Activated naive CD4-positive, alpha-beta T cell treated with anti-CD3 and anti-CD28 coated beads, Interleukin-2, amount 10 ng/mL, durations not matched to agents 7 days and 5 days (primary cell): Measurements from ENCODE around the gene VWA5A.

Source experiments
- CTCF ChIA-PET: fragments of 350-600 bp; sonication (Branson Sonifier 250); formaldehyde crosslinking; loops from one replicate; lab custom pipeline; 2021; ENCODE audit warnings: antibody characterized with exemption; lab: Charles Lee
- DNase-seq: peaks from one replicate; pipeline ENCODE4 v3.0.0-alpha.2; 2020
- H3K27ac Mint-ChIP-seq: one replicate; pipeline ENCODE4 v1.8.0; 2021; ENCODE audit warnings: mild to moderate bottlenecking, moderate library complexity, mixed read lengths
- H3K27me3 Mint-ChIP-seq: one replicate; pipeline ENCODE4 v1.8.0; 2021; ENCODE audit warnings: mild to moderate bottlenecking, mixed read lengths
- H3K36me3 Mint-ChIP-seq: one replicate; pipeline ENCODE4 v1.8.0; 2021; ENCODE audit warnings: mixed read lengths
- H3K4me1 Mint-ChIP-seq: one replicate; pipeline ENCODE4 v1.8.0; 2021; ENCODE audit warnings: mixed read lengths
- H3K4me3 Mint-ChIP-seq: one replicate; pipeline ENCODE4 v1.8.0; 2021; ENCODE audit warnings: mild to moderate bottlenecking, moderate library complexity, mixed read lengths
- H3K9me3 Mint-ChIP-seq: one replicate; pipeline ENCODE4 v1.8.0; 2021; ENCODE audit warnings: mixed read lengths

The VWA5A gene, protein sequence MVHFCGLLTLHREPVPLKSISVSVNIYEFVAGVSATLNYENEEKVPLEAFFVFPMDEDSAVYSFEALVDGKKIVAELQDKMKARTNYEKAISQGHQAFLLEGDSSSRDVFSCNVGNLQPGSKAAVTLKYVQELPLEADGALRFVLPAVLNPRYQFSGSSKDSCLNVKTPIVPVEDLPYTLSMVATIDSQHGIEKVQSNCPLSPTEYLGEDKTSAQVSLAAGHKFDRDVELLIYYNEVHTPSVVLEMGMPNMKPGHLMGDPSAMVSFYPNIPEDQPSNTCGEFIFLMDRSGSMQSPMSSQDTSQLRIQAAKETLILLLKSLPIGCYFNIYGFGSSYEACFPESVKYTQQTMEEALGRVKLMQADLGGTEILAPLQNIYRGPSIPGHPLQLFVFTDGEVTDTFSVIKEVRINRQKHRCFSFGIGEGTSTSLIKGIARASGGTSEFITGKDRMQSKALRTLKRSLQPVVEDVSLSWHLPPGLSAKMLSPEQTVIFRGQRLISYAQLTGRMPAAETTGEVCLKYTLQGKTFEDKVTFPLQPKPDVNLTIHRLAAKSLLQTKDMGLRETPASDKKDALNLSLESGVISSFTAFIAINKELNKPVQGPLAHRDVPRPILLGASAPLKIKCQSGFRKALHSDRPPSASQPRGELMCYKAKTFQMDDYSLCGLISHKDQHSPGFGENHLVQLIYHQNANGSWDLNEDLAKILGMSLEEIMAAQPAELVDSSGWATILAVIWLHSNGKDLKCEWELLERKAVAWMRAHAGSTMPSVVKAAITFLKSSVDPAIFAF

DNA sequence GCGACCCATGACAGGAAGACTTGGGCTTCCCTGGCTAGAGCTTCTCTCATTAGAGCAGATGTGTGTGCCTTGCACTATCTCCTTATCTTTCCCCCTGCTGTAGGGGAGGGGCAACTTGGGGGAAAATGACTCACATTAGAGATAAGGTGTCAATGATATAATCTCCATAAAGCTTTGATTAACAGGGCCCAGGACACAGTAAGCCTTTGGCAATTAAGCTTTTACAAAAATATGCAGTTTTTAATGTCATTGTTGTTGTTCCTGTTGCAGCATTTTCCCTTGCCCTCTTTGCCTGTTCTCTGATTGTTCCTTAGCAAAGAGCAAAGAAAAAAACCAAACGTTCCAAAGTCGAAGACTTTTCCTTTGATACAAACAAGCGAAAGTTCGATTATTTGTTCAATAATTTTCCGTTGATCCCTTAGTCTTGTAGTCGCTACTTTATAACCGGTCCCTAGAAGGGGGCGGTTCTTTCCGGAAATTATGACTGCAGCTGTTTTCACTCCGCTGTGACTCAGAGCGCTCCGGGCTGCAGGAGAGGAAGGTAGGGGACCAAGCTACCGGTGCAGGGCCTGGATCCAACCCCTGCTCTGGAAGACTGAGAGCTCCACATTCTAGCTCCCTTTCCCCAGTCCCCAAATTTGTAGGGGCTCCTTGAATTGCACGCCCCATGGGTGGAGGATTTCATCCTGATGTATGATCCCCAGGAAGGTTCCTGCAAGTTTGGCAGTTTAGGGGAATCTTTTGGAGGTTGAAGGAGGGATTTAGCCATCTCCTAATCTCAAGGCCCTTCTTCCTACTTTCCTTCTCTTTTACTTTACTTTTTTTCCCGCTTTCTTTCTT is at the start of gene VWA5A:
VWA5A (plus strand) TSS at position 509 of the 840 bp plus-strand sequence. CDS start 2,062 bp downstream, outside the sequence.
- H3K4me3 Mint-ChIP-seq: peak within 1 kb of the TSS; percentile 84
- no peaks in the 10 kb centered on the region for H3K9me3 Mint-ChIP-seq
- H3K27me3 Mint-ChIP-seq: no peaks in the 10 kb centered on the region
- H3K27ac Mint-ChIP-seq: peak within 1 kb of the TSS; percentile 82
- CTCF ChIA-PET: interaction anchor here (0.9 to 1.4 kb wide), 3 partner anchors 45 to 80 kb away, joined by 4 to 9 read pairs (median 4); no protein-coding TSS in a partner anchor
- H3K36me3 Mint-ChIP-seq: no peaks in the 10 kb centered on the region
- H3K4me1 Mint-ChIP-seq: peaks cover 26% of the 10 kb centered on the region
- DNase-seq: peak; percentile 84

DNA sequence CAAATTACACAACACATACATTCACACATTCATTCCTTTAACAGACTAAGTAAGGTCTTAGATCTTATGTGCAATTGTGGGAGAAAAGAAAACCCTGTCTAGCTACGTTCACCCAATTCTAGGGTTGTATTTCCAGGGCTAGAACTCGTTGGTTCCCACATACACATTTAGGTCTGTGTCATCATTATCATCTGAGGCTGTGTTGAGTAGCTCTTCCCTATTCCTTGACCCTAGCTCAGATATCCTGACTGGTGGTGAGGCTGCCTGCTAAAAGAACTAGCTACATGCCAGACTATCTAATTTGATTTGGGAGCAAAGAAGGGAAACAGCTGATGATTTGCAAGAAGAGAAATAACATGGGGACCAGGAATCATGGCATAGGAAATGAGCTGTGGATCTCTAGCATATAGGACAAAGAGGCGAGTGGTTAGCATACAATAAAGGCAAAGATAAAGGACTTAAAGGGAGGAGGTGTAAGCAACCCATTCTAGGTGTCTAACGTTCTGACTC is 46.6 kb upstream of the VWA5A start:
- Mint-ChIP-seq H3K36me3 (no peaks in the 10 kb centered on the region), H3K27ac (no peak overlapping the region), H3K4me3 (no peak overlapping the region), H3K27me3 (peaks cover 4% of the 10 kb centered on the region), H3K4me1 (peaks cover 5% of the 10 kb centered on the region), H3K9me3 (no peaks in the 10 kb centered on the region)
- DNase-seq: no peak
- CTCF ChIA-PET: interaction anchor here (1.2 to 5.2 kb wide), 3 partner anchors 13 to 130 kb away, joined by 4 to 40 read pairs (median 4); no protein-coding TSS in a partner anchor

DNA sequence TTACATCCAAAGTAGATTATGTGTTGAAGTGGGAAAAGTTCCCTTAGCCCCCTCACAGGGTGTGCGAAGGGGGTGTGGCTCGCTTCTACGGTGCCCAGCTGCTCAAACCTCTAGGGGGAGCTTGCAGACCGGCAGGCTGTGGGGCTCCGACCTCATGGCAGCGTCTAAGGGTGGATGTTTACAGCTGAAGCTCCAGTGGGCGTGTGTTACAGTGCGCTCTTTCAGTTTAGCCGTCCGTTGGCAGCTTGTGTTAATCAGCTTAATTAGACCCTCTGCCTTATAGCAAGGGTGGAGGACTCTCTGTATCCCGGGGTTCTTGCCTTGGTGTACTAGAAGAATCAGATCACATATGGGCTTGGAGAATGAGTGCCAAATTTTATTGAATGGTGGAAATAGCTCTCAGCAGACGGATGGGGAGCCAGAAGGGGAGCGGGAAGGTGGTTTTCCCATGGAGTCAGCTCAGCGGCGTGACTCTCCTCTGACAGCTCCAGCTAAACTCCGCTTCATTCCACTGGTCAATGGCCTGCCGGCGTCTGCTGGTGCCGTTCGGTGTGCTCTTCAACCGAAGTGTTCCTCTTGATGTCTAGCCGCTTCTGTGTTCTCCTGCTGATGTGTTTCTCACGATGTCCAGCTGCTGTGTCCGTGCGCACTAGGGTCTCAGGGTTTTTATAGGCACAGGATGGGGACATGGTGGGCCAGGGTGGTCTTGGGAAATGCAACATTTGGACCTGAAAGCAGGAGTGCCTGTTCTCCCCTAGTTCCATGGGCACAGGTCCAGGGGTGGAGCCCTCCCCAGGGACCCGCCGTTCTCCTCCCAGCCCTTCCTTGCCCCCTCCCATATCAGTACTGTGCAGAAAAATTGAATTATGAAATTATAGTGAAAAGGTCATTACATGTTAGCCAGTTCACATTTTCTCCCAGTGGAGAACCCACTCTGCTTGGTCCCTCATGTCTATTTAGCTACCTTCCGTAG is 45.5 kb upstream of the VWA5A start:
- H3K27ac Mint-ChIP-seq: no peak overlapping the region
- peak; percentile 56 for DNase-seq
- CTCF ChIA-PET: interaction anchor here (0.8 to 5.2 kb wide), 10 partner anchors 9 to 516 kb away, joined by 3 to 40 read pairs (median 4); partner anchors contain the start of gene VWA5A
- peaks cover 5% of the 10 kb centered on the region for H3K4me1 Mint-ChIP-seq
- peaks cover 9% of the 10 kb centered on the region for H3K27me3 Mint-ChIP-seq
- H3K9me3 Mint-ChIP-seq: no peaks in the 10 kb centered on the region
- no peaks in the 10 kb centered on the region for H3K36me3 Mint-ChIP-seq
- no peak overlapping the region for H3K4me3 Mint-ChIP-seq

DNA sequence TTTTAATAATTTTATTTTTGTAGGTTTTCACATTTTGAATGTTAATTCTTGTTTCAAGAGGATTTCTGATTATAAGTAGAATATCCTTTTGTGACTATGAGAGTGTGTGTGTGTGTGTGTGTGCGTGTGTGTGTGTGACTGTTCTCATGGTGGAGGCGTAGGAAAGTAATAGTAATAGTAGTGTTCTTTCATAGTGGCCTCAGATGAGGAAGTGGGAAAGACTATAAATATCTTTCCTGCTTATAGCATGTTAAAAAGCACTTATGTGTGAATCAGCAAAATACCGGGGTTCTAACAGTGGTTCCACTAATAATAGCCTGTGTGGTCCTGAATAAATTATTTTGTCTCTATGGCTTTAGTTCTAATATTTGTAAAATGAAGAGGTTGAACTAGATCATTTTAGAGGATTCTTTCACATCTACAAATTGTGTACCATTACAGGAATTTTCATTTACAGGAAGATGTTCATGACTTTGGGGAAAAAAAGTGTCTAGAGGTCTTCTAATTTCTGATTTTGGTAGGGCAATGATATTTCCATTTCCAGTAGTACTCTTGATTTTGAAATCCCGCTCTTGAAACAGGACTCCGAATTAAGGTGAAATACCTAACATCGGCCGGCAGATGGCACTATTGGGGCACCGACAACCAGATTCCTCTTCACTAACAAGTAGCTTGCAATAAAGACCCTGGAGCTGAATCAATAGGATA is 44.2 kb upstream of the VWA5A start:
- H3K27me3 Mint-ChIP-seq: peaks cover 22% of the 10 kb centered on the region
- no peaks in the 10 kb centered on the region for H3K36me3 Mint-ChIP-seq
- CTCF ChIA-PET: interaction anchor here (0.6 to 2.6 kb wide), 15 partner anchors 11 to 331 kb away, joined by 3 to 37 read pairs (median 3); partner anchors contain the start of gene VWA5A
- H3K27ac Mint-ChIP-seq: no peak overlapping the region
- no peaks in the 10 kb centered on the region for H3K9me3 Mint-ChIP-seq
- H3K4me1 Mint-ChIP-seq: peaks cover 5% of the 10 kb centered on the region
- DNase-seq: peak; percentile 77
- no peak overlapping the region for H3K4me3 Mint-ChIP-seq

DNA sequence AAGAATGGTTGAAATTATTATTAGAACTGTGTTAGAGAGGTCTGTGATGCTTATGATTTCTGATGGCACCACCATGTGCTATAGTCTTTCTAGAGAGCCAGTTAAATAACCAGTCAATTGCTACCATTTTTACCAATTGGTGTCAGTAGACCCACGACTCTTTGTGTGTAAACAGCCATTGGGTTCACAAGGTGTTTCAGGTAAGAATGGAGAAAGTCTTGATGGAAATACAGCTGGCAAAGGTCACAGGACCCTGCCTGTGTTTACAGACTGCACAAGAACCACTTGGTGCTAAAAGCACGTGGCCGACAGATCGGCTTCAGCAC is 43.7 kb upstream of the VWA5A start:
- Mint-ChIP-seq H3K27me3 (peaks cover 27% of the 10 kb centered on the region), H3K9me3 (no peaks in the 10 kb centered on the region), H3K4me3 (no peak overlapping the region), H3K4me1 (peaks cover 9% of the 10 kb centered on the region), H3K36me3 (no peaks in the 10 kb centered on the region), H3K27ac (no peak overlapping the region)
- CTCF ChIA-PET: interaction anchor here (0.6 to 2.6 kb wide), 14 partner anchors 11 to 331 kb away, joined by 3 to 37 read pairs (median 3); no protein-coding TSS in a partner anchor
- no peak for DNase-seq

DNA sequence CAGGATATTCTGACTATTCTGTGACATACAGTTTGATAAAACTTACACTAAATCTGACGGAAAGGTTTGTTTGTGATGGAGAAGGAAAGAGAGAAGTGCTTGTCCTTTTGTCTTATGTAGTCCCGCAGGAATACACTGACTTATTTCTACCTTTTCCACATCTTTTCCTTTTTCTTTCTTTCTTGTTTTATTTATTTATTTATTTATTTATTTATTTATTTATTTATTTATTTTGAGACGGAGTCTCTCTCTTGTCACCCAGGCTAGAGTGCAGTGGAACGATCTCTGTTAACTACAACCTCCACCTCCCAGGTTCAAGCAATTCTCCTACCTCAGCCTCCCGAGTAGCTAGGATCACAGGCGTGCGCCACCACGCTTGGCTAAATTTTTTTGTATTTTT is 43.1 kb upstream of the VWA5A start:
- Mint-ChIP-seq H3K36me3 (no peaks in the 10 kb centered on the region), H3K27me3 (peaks cover 29% of the 10 kb centered on the region), H3K4me1 (peaks cover 12% of the 10 kb centered on the region), H3K4me3 (no peak overlapping the region), H3K27ac (no peak overlapping the region), H3K9me3 (no peaks in the 10 kb centered on the region)
- CTCF ChIA-PET: interaction anchor here (0.6 to 2.6 kb wide), 12 partner anchors 10 to 401 kb away, joined by 3 to 37 read pairs (median 3); no protein-coding TSS in a partner anchor
- no peak for DNase-seq

DNA sequence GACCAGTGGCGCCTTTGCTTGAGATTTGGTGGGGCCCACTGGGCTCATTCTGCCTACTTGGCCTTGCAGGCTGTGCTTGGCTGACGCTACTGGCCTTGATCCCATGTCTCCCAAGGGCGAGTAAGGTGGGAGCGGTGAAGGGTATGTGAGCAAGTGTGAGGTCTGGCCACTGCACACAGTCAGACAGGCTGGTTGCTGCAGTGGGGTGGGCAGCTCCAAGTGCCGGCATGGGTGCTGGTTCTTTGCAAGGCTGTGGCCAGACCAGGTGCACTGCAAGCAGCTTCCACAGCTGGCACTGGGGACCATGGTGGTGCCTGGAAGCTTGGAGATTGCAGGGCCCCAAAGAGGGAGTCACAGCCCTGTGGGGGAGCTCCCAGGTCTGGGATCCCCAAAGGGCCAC is 40.7 kb upstream of the VWA5A start:
- H3K9me3 Mint-ChIP-seq: no peaks in the 10 kb centered on the region
- H3K27me3 Mint-ChIP-seq: peaks cover 42% of the 10 kb centered on the region
- CTCF ChIA-PET: interaction anchor here (1.9 kb wide), 1 partner anchor 120 kb away, joined by 11 read pairs; no protein-coding TSS in a partner anchor
- no peak overlapping the region for H3K27ac Mint-ChIP-seq
- no peak for DNase-seq
- H3K4me3 Mint-ChIP-seq: no peak overlapping the region
- H3K4me1 Mint-ChIP-seq: peaks cover 12% of the 10 kb centered on the region
- H3K36me3 Mint-ChIP-seq: no peaks in the 10 kb centered on the region

DNA sequence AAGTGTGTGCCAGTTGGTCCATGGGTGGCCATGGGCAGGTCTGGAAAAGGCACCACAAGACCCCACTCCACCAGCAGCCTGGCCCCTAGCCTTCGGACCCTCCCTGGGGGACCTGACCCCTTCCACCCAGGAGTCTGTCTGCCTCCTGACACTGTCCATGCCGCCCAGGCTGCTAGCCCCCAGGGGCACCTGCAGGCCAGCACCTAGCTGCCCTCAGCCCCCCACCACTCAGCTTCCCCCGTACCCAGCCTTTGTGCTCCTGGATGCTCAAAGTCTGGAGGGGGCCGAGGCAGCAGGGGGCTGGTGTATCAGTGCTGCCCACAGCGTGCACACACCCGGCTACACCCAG is 39.8 kb upstream of the VWA5A start:
- no peak for DNase-seq
- CTCF ChIA-PET: interaction anchor here (1.9 kb wide), 1 partner anchor 119 kb away, joined by 11 read pairs; no protein-coding TSS in a partner anchor
- Mint-ChIP-seq H3K4me3 (no peak overlapping the region), H3K4me1 (peaks cover 12% of the 10 kb centered on the region), H3K9me3 (no peaks in the 10 kb centered on the region), H3K36me3 (no peaks in the 10 kb centered on the region), H3K27ac (no peak overlapping the region), H3K27me3 (peaks cover 46% of the 10 kb centered on the region)

DNA sequence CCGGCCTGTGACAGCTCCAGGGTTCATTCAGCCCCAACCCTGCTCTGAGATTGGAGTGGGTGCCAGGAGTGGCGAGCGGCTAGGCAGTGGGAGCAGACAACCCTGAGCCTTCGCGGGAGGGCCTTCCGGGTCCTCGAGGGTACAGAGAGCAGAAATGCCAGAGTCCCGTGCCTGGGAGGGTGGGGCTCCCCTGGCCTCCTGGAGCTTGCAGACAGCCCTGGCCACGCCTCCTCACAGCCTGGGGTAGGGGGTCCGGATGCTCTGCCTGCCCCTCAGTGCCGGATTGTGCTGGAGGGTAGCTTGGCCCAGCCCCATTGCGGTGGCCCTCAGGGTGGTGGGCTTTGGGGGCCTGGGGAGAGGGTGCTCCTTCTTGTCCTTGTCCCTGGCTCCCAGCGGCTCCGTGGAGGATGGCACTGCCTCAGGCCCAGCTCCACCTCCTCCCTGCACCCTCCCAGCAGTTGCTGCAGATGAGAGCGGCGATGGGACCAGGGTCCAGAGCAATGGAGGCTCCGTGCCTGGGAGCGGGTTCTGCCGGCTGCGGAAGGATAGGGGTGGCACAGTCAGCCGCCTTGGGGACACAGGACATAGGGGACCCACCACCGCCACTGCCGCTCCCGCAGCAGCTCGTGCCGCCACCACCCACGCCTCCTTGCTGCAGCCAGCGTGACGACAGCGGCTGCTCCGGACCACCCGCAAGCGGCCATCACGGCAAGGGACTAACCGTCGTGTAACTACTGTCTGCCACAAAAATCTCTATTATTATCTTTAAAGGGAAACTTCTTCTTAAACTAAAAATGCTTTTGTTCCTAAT is 39.2 kb upstream of the VWA5A start:
- CTCF ChIA-PET: interaction anchor here (0.9 kb wide), 1 partner anchor 119 kb away, joined by 3 read pairs; no protein-coding TSS in a partner anchor
- no peaks in the 10 kb centered on the region for H3K9me3 Mint-ChIP-seq
- DNase-seq: peak; percentile 26
- H3K4me3 Mint-ChIP-seq: peak overlapping the region; percentile 12
- H3K36me3 Mint-ChIP-seq: no peaks in the 10 kb centered on the region
- H3K4me1 Mint-ChIP-seq: peaks cover 10% of the 10 kb centered on the region
- H3K27ac Mint-ChIP-seq: no peak overlapping the region
- H3K27me3 Mint-ChIP-seq: peaks cover 46% of the 10 kb centered on the region

DNA sequence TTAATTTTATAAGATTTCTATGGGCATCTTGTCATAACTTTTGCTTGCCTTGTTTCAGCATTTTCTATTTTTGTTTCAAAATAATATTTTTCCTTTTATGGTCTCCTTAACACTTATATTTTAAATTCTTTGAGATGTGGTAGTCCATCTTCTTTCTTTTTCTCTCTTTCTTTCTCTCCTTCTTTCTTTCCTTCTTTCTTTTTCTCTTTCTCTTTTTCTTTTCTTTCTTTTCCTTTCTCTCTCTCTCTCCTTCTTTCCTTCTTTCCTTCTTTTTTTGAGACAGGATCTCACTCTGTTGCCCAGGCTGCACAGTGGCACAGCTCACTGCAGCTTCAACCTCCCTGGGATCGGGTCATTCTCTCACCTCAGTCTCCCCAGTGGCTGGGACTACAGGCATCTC is 38.0 kb upstream of the VWA5A start:
- no peaks in the 10 kb centered on the region for H3K9me3 Mint-ChIP-seq
- CTCF ChIA-PET: no interaction called here

DNA sequence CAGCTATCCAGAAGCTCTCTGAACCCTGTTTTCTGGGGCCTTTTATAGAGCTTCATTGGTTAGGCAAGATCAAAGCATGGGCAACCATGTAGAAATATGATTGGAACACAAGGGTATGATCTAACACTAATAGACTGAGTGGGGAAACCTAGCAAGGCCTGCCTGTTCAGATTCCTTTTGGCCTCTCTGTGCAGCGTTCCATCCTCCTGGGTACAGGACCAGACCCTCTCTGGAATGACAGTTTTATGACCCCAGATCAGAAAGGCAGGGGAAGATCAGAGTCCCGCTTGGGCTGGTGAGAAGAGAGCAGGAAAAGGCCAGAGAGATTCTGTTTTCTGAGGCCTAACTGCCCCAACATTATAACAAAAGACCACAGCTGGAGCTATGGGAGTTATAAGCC is 36.7 kb upstream of the VWA5A start:
- Mint-ChIP-seq H3K27ac (no peak overlapping the region), H3K27me3 (peaks cover 46% of the 10 kb centered on the region), H3K36me3 (no peaks in the 10 kb centered on the region), H3K9me3 (no peaks in the 10 kb centered on the region), H3K4me3 (no peak overlapping the region), H3K4me1 (peaks cover 7% of the 10 kb centered on the region)
- CTCF ChIA-PET: interaction anchor here (1.0 kb wide), 1 partner anchor 9 kb away, joined by 3 read pairs; no protein-coding TSS in a partner anchor
- DNase-seq: no peak

More for the DNA sequence above, 38.0 kb upstream of the VWA5A start:
- H3K36me3 Mint-ChIP-seq: no peaks in the 10 kb centered on the region
- no peak overlapping the region for H3K4me3 Mint-ChIP-seq
- H3K27me3 Mint-ChIP-seq: peaks cover 46% of the 10 kb centered on the region
- H3K27ac Mint-ChIP-seq: no peak overlapping the region
- H3K4me1 Mint-ChIP-seq: peaks cover 7% of the 10 kb centered on the region
- DNase-seq: no peak
